Esophagus muscularis mucosa (tissue), 4 donors: ENCODE measurements around the gene SDK1. TPM values are rescaled to one million over a fixed set of nuclear protein-coding genes. Genes with fewer than 3 reads are reported as not detected.
"Not testable (repeated sequence)": the region's sequence is repeated elsewhere in the genome, so short reads cannot be mapped to it uniquely, and the experiment has no call there.

Experiments
- DNase-seq: peaks from one replicate; pipeline ENCODE4 v3.0.0-alpha.2; 2017; ENCODE audit errors: extremely low spot score
- H3K27ac ChIP-seq, 4 donors: fragments of 200-600 bp; sonication (generic); replicated peaks in 1 of 4; 1 replicate in 3 of 4; 2 replicates in 1 of 4; pipeline ENCODE4 v1.5.1; 2016 to 2019; ENCODE audit warnings: mild to moderate bottlenecking in 1 of 4
- H3K27me3 ChIP-seq, 4 donors: fragments of 200-600 bp; sonication (generic); one replicate each; pipeline versions ENCODE4 v1.5.1 to v1.6.0; 2016 to 2019
- H3K36me3 ChIP-seq, 4 donors: fragments of 200-600 bp; sonication (generic); one replicate each; pipeline ENCODE4 v1.5.1; 2016 to 2019
- H3K4me1 ChIP-seq, 4 donors: fragments of 200-600 bp; sonication (generic); one replicate each; pipeline ENCODE4 v1.5.1; 2016 to 2019
- H3K4me3 ChIP-seq, 4 donors: fragments of 200-600 bp; sonication (generic); 1 replicate in 2 of 4; 2 replicates in 2 of 4; pipeline ENCODE4 v1.5.1; 2016 to 2019; ENCODE audit warnings: mild to moderate bottlenecking in 4 of 4, moderate library complexity in 1 of 4
- H3K9me3 ChIP-seq, 4 donors: fragments of 200-600 bp; sonication (generic); 1 replicate in 3 of 4; 2 replicates in 1 of 4; pipeline ENCODE4 v1.5.1; 2016 to 2019
- EP300 ChIP-seq: sonication (generic); formaldehyde crosslinking; IDR thresholded peaks from one replicate; pipeline ENCODE4 v1.6.1; 2017; ENCODE audit warnings: antibody characterized with exemption
- POLR2A ChIP-seq: fragments of 450-650 bp; IDR thresholded peaks from one replicate; pipeline ENCODE4 v1.6.1; 2017; ENCODE audit warnings: antibody characterized with exemption, moderate library complexity, mild to moderate bottlenecking, low read depth
- POLR2AphosphoS5 ChIP-seq, 2 donors: sonication (generic); formaldehyde crosslinking; IDR thresholded peaks; one replicate each; pipeline ENCODE4 v1.6.1; 2017; ENCODE audit warnings: antibody characterized with exemption in 2 of 2
- WGBS: methylation state at CpG from one replicate; pipeline ENCODE4 v1.1.5; 2018; 5-methylcytosine and 5-hydroxymethylcytosine counted together
- intact Hi-C: fragments of 100-400 bp; cut with DNase I; formaldehyde crosslinking; loops from one replicate; pipeline ENCODE4 v1.15.1; 2023
- total RNA-seq, 4 donors: library from RNA; depleted of rRNA; stranded (reverse); fragments of >200 nt; gene quantifications; one replicate each; pipeline versions ENCODE4 v1.1.0 to v1.2.1, GENCODE V29; 2016
- TF ChIP-seq, protein P1 (sequence below), 3 experiments: fragments of 200-600 bp in 2 of 3; fragments of 450-650 bp in 1 of 3; sonication (generic) in 2 of 3; IDR thresholded peaks; one replicate each; pipeline ENCODE4 v1.5.1; 2017 to 2019; ENCODE audit warnings: antibody characterized with exemption in 3 of 3, mild to moderate bottlenecking in 2 of 3, moderate library complexity in 1 of 3

The SDK1 gene
- total RNA-seq, 4 donors from 2014 or later, result 7.8 to 18.6 (median 12.0) TPM

DNA sequence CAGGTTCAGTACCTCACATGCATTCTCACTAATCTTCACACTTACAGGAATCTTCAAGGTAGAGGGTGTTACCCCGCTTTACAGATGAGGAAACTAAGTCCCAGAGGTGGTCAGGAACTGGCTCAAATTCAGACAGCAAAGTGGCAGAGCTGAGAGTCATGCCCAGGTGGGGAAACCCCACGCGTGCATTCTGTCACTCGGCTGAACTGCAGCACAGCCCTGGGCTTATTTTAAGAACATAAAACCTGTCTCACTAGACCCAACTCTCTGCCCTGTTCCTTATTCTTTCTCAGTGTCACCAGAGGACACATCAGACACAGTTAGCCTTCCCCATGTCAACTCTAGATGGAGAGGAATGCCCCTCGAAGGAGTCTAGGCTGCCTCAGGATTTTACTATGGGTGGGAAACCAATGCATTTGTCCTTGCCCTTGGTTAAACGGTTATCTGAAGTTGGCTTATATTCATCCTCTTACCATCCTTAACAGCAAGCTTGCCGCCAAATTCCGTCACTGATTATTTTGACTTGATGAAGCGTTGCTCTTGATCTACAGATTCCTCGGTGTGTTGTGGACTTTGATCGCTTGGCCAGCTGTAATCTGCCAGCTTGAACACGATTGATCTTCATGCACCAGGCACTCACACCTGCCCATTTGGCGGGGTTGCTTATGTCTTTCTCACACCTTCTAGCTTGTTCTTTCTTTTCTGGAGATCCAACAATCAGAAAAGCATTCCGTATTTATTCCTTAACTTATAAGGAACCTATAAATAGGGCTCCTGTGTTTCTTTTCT is 627.9 kb downstream of the SDK1 start:
- H3K27me3 ChIP-seq, result no peaks in the 10 kb centered on the region
- H3K9me3 ChIP-seq, result no peaks in the 10 kb centered on the region
- H3K4me1 ChIP-seq, result no peaks in the 10 kb centered on the region
- H3K4me3 ChIP-seq, result no peak overlapping the region
- DNase-seq, result no peak
- no peaks in the 10 kb centered on the region for H3K36me3 ChIP-seq
- no peak overlapping the region for H3K27ac ChIP-seq
- TF ChIP-seq EP300, result no peak
- TF ChIP-seq POLR2A, result no peak
- TF ChIP-seq, protein P1, sequence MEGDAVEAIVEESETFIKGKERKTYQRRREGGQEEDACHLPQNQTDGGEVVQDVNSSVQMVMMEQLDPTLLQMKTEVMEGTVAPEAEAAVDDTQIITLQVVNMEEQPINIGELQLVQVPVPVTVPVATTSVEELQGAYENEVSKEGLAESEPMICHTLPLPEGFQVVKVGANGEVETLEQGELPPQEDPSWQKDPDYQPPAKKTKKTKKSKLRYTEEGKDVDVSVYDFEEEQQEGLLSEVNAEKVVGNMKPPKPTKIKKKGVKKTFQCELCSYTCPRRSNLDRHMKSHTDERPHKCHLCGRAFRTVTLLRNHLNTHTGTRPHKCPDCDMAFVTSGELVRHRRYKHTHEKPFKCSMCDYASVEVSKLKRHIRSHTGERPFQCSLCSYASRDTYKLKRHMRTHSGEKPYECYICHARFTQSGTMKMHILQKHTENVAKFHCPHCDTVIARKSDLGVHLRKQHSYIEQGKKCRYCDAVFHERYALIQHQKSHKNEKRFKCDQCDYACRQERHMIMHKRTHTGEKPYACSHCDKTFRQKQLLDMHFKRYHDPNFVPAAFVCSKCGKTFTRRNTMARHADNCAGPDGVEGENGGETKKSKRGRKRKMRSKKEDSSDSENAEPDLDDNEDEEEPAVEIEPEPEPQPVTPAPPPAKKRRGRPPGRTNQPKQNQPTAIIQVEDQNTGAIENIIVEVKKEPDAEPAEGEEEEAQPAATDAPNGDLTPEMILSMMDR (IDR thresholded peaks at IDR 0.05), result no peak
- no peak for TF ChIP-seq POLR2AphosphoS5 (IDR thresholded peaks at IDR 0.05)
- 76% methylated on average over 14 of the region's 14 CpGs for WGBS
- intact Hi-C loops, result no loop called here

DNA sequence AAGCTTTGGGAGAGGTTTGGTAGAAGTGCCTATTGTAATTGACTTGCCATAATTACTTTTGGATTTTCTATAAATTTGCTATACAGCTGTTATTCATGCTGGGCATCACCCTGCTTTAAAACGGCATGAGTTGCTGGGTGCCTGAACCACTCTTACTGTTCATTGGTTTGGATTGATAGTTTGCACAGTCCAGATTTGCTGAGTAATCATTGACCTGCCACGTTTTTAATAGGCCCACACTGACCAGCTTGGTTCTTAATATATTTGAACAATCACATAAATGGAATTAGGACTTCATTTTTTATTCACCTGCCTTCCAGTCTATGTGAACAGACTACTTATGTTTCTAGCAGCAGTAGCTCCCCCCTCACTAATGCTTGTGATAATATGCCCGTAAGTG is 630.8 kb downstream of the SDK1 start:
- H3K4me1 ChIP-seq, result no peaks in the 10 kb centered on the region
- H3K27me3 ChIP-seq, result no peaks in the 10 kb centered on the region
- no peak overlapping the region for H3K27ac ChIP-seq
- intact Hi-C loops, result no loop called here
- peaks cover 0 to 11% (median 4%) of the 10 kb centered on the region in 4 donors for H3K9me3 ChIP-seq
- H3K36me3 ChIP-seq, result no peaks in the 10 kb centered on the region
- H3K4me3 ChIP-seq, result no peak overlapping the region
- WGBS, result 75% methylated on average over 3 of the region's 3 CpGs
- no peak for DNase-seq
- TF ChIP-seq POLR2AphosphoS5 (IDR thresholded peaks at IDR 0.05) (no peak), EP300 (no peak), POLR2A (no peak)
- TF ChIP-seq, protein P1 (IDR thresholded peaks at IDR 0.05), result no peak

DNA sequence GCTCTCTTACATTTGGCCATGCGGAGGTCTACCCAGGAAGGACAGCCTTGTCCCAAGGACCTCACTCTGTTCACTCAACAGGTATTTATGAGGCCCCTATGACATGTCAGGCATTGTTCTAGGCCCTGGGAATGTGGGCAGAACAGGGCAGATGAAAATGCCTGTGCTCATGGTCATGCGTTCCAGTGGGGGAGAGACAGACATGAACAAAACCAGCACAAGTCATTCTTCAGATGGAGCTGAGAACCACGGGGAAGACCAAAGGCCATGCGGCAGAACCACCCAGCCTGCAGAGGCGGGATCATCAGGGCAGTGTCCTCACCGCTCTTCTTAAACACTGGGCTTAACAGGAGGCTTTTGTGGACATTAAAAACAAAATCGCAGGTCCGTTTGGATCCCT is 636.1 kb downstream of the SDK1 start:
- H3K9me3 ChIP-seq, result peaks cover 0 to 11% (median 4%) of the 10 kb centered on the region in 4 donors
- 96% methylated on average over 4 of the region's 8 CpGs for WGBS

DNA sequence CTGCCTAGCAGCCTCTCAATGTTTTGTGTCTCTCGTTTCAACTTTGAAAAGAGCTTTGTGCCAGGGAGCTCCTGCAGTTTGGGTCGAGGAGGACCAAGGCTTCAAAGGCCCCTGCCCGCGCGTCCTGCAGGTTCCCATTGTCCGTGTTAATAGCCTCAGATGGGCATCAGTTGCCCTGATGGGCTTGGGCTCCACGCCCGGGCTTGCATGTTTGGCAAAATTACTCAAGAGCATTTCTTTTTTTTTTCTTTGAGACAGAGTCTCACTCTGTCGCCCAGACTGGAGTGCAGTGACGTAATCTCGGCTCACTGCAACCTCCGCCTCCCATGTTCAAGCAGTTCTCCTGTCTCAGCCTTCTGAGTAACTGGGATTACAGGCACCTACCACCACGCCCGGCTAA is 636.6 kb downstream of the SDK1 start:
- Histone ChIP-seq H3K4me1 (no peaks in the 10 kb centered on the region), H3K27ac (no peak overlapping the region), H3K36me3 (no peaks in the 10 kb centered on the region), H3K4me3 (no peak overlapping the region), H3K27me3 (no peaks in the 10 kb centered on the region), H3K9me3 (peaks cover 0 to 11% (median 4%) of the 10 kb centered on the region in 4 donors)
- TF ChIP-seq POLR2A (no peak), POLR2AphosphoS5 (IDR thresholded peaks at IDR 0.05) (no peak), EP300 (no peak)
- TF ChIP-seq, protein P1 (IDR thresholded peaks at IDR 0.05), result no peak
- DNase-seq, result no peak
- intact Hi-C loops, result no loop called here
- WGBS, result 92% methylated on average over 14 of the region's 14 CpGs

More for the DNA sequence above, 636.1 kb downstream of the SDK1 start:
- no peaks in the 10 kb centered on the region for H3K36me3 ChIP-seq
- no peak overlapping the region for H3K27ac ChIP-seq
- TF ChIP-seq, protein P1 (IDR thresholded peaks at IDR 0.05), result no peak
- TF ChIP-seq EP300 (no peak), POLR2AphosphoS5 (IDR thresholded peaks at IDR 0.05) (no peak), POLR2A (no peak)
- intact Hi-C loops, result no loop called here
- H3K4me3 ChIP-seq, result no peak overlapping the region
- H3K27me3 ChIP-seq, result no peaks in the 10 kb centered on the region
- H3K4me1 ChIP-seq, result no peaks in the 10 kb centered on the region
- DNase-seq, result no peak

DNA sequence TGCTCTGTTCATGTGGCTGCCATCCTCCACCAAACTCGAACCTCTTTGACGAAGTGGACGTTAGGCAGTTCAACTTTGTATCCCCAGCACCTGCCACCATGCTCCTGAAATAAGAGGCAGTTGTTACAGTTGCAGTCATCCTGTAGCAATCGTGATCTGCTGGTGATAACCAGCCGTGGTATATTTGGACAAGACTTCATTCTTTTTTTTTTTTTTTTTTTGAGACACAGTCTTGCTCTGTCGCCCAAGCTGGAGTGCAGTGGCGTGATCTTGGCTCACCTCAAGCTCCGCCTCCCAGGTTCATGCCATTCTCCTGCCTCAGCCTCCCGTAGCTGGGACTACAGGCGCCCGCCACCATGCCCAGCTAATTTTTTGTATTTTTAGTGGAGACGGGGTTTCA is 640.7 kb downstream of the SDK1 start:
- H3K36me3 ChIP-seq, DNase-seq, H3K27ac ChIP-seq, H3K4me3 ChIP-seq, intact Hi-C loops, H3K4me1 ChIP-seq: not testable (repeated sequence)
- 93% methylated on average over 12 of the region's 12 CpGs for WGBS
- peaks cover 0 to 14% (median 0%) of the 10 kb centered on the region in 4 donors for H3K27me3 ChIP-seq
- peaks cover 0 to 16% (median 8%) of the 10 kb centered on the region in 4 donors for H3K9me3 ChIP-seq
